HCEC 1CT (cell line): ENCODE measurements around the gene CD302.
"Not testable (repeated sequence)": the region's sequence is repeated elsewhere in the genome, so short reads cannot be mapped to it uniquely, and the experiment has no call there.

Experiments used
- DNase-seq: peaks from one replicate; pipeline ENCODE4 v3.0.0-alpha.2; 2017

Gene CD302

DNA sequence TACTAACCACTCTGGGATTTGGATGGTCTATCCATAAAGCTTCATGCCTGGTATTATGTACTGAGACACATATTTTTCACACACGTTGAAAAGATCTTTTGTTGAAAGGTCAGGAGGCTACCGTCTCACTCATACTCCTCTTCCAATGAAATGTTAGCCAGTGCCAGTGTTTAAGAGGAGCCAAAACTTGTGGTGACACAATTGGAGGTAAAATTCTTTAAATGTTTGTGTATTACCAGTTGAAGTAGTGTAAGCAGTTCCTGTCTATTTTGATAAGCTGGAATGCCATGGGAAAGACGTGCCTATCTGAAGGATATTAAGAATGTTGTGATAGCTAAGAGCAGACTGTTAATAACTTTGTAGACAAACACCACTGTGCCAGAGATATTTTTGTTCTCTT is 53.6 kb downstream of the CD302 start:
- peak; percentile 9 for DNase-seq

DNA sequence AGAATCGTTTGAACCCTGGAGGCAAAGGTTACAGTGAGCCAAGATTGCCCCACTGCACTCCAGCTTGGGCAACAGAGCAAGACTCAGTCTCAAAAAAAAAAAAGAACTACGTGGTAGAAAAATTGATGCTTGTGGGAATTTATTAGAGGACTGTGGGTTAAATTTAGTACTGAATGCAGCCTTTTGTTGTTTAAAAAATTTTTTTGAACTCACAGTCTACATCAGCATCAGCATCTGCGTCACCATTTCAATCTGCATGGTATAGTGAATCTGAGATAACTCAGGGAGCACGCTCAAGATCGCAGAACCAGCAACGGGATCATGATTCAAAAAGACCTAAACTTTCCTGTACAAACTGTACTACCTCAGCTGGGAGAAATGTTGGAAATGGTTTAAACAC is 55.2 kb downstream of the CD302 start:
- no peak for DNase-seq

DNA sequence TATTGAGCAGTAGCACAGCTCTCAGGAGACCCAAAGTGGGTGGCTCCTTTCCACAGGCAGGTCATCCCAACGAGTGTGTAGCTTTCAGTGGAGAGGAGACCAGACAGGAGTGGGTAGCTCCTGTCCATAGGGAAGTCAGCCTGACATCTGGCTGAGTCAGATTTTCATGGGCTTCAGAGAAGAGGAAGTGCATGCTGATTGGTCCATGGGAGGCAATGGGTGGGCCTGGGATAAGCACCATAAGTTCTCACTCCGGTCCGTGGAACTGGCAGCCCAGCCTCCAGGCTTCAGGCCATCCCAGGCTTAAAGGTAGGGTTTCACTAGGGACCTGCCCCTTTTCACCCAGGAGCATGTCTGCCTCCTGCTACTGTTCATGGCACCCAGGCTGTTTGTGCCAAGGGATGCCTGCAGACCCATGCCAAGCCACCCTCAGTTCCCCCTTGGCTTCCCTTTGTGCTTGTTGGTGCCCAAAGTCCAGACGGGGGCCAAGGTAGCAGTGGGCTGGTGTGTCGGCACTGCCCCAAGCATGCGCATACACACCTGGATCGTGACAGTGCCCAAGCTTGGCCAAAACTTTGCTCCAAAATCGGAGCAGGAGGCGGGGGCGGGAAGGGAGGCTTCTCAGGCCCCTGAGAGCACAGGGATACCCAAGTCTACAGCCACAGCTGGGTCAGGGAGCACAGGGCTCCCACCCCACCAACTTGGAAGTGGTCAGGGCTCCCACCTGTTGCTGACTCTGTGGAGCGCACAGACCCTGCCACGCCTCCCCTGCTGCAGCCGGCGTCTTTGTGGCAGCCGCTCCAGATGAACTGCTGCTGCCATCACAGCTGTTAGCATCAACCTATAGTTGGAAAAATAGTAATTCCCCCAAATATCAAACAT is 59.3 kb downstream of the CD302 start:
- peak; percentile 6 for DNase-seq

DNA sequence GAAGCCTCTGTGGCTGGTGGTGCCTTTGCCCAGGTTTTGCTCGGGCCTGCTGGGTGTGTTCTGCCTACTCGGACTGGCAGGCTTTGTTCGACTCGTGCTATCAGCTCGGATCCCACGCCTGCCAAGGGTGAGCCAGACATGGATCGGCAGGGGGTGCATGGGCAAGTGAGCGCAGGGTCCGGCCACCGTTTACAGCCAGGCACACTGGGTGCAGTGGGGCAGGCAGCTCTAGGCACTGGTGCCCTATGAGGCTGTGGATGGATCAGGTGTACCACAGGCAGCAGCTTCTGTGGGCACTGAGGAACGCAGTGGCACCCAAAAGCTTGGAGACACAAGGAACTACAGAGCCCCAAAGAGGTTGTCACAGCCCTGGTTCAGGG is 60.1 kb downstream of the CD302 start:
- DNase-seq = no peak

DNA sequence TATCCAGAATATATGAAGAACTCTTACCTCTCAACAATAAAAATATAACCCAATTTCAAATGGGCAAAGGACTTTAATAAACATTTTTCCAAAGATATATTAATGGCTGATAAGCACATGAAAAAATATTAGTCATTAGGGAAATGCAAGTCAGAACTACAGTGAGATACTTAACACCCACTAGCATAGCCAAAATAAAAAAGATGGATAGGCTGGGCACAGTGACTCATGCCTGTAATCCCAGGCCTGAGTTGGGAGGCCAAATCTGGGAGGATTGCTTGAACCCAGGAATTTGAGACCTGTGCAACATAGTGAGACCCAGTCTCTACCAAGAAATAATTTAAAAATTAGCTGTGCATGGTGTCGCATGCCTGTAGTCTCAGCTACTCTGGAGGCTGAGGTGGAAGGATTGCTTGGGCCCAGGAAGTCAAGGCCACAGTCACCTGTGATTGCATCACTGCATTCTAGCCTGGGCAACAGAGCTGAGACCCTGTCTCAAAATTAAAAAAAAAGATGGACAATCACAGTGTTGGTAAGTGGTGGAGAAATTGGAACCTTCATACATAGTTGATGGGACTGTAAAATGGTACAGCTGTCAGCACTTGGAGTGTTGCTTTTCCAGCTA is 60.6 kb downstream of the CD302 start:
- peak; percentile 31 for DNase-seq

DNA sequence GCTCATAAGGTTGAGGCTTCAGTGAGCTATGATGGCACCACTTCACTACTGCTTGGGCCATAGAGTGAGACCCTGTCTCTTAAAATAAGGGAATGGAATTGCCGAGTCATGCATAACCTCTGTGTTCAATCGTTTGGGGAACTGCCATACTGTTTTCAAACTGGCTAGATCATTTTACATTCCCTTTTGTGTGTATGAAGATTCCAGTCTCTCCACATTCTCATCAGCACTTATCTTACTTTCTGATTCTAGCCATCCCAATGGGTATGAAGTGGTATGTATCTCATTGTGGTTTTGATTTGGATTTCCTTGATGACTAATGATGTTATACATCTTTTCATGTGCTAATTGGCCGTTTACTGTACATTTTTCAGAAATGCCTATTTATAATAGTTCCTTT is 62.0 kb downstream of the CD302 start:
- DNase-seq = peak; percentile 56

DNA sequence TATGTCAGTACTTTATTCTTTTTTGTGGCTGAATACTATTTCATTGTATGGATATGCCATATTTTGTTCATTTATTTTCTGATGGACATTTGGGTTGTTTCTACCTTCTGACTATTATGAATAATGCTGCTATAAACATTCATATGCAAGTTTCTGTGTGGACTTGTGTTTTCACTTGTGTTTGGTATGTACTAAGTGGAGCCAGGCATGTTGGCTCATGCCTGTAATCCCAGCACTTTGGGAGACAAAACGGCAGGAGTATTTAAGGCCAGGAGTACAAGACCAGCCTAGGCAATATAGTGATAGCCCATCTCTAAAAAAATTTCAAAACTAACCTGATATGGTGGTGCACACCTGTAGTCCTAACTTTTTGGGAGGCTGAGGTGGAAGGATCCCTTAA is 62.4 kb downstream of the CD302 start:
- DNase-seq = no peak

DNA sequence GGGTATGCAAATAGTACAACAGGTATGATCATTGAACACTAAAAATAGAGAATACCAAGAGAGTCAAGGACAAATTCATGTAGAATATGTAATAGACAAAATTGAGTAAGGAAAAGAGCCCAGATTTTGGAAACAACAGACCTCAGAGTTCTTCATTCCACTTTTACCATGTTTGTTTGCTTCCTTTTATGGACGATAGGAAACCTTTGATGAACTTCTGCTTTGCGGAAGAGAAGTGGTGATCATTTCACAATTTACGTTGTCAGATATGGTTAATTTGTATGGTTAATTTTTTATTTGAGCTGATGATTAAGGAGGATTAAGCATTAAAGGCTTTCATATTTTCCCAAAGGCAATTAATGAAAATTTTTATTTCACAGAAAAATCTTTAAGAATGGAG is 69.4 kb downstream of the CD302 start:
- no peak for DNase-seq

DNA sequence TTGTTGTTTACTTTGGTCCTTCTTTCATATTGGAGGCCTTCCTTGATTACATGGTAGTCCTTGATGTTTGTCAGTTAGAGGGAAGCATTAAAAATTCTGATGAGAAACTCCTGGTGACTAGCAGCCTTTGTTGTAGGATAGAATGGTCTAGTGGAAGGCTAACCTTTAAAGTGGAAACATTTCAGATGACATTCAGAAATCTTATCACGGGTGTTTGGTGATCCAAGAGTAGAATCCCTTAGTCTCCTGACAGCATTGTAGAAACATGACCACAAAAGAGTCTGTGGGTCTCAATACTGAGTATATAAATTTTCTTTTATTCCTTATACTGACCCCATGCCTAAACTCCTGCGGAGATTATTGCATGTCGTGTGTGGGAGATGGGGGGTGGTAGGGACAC is 72.3 kb downstream of the CD302 start:
- no peak for DNase-seq

DNA sequence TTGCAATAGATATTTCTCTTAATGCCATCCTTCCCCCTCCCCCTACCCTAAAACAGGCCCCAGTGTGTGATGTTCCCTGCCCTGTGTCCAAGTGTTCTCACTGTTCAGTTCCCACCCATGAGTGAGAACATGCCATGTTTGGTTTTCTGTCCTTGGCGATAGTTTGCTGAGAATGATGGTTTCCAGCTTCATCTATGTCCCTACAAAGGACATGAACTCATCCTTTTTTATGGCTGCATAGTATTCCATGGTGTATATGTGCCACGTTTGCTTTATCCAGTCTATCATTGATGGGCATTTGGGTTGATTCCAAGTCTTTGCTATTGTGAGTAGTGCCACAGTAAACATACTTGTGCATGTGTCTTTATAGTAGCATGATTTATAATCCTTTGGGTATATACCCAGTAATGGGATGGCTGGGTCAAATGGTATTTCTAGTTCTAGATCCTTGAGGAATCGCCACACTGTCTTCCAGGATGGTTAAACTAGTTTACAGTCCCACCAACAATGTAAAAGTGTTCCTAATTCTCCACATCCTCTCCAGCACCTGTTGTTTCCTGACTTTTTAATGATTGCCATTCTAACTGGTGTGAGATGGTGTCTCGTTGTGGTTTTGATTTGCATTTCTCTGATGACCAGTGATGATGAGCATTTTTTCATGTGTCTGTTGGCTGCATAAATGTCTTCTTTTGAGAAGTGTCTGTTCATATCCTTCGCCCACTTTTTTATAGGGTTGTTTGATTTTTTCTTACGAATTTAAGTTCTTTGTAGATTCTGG is 73.0 kb downstream of the CD302 start:
- DNase-seq = not testable (repeated sequence)

DNA sequence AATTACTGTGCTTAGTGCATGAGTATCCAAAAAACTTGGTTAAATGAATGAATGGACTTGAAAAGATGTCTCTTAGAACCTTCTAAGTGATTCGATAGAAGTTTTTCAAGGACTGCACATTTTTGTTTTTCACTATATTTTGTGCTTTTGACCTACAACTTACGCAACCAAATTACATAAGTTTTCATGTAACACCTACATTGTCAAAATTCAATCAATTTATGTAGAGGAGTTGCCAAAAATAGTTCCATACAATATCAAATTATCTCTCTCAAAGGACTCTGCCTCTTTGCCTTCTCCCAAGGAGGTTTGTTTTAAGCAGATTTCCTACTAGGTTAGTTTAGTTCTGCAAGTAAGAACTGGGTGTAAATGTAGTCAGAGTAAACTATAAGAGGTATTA is 75.4 kb downstream of the CD302 start:
- DNase-seq = no peak

DNA sequence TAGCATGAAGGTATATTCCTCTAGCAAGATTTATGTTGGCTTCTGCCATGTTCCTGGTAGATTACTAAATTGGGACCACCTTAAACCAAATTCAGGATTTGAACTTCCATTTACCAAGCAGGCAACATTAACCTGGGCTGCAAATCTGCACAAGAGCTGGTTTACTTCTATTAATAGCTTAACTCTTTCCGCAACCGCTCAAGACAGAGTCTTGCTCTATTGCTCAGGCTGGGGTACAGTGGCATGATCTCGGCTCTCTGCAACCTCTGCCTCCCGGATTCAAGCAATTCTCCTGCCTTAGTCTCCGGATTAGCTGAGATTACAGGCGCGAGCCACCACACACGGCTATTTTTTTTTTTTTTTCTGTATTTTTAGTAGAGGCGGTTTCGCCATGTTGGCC is 77.3 kb downstream of the CD302 start:
- no peak for DNase-seq
